HG02884 (cell line): ENCODE results near the gene RBMXL3.
"Not testable (repeated sequence)": the region's sequence is repeated elsewhere in the genome, so short reads cannot be mapped to it uniquely, and the experiment has no call there.

Experiments
- ATAC-seq: cut with Tn5 transposase; IDR thresholded peaks from one replicate; pipeline ENCODE4 v1.9.1; 2021; ENCODE audit warnings: mild to moderate bottlenecking, moderate library complexity; ENCODE audit not compliant: unreplicated experiment

Gene RBMXL3

DNA sequence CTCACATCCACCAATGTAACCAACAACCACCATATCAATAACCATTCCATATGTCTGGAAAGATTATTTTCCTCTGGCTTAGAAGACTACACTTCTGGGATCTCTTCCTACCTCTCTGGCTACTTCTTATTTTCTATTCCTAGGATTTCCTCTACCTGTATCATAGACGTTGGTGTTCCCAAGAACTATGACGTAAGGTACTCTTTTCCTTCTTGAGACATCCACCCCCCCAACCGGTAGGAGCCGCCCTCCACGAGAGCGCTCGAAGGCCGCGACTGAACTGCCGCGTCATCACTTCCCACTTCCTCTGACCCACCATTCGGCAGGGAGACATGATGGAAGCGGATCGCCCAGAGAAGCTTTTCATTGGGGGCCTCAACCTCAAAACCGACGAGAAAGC lies at the start of gene RBMXL3:
Gene RBMXL3 (plus strand): TSS at position 301 of the 400 bp plus-strand sequence. CDS start 32 bp downstream, at position 333.
- no peak for ATAC-seq

DNA sequence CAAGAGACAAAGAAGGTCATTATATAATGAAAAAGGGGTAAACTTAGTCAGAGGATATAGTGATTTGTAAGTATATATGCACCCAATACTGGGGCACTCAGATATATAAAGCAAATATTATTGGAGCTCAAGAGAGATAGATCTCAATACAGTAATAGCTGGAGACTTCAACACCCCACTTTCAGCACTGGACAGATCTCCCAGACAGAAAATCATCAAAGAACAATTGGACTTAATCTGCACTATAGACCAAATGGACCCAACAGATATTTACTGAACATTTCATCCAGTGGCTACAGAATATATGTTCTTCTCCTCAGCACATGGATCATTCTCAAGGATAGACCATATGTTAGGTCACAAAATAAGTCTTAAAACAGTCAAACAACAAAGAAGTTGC lies 47.2 kb upstream of the RBMXL3 start:
- no peak for ATAC-seq

DNA sequence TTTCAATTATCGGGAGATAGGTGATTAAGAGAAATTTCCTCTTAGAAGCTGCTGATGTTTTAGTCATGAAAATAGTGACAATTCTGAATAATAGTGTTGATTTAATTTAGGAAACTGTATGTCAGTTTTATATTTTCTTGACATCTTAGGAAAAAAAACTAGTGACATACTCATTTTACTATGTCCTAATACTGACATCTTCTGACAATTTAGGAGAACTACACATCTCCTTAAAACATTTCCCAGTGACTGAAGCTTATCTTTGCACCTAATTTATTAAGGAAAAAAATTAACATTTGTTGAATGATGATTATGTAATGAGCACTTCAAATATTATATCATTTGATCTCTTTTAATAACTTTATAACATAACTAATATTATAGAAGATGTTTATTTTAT lies 42.0 kb upstream of the RBMXL3 start:
- no peak for ATAC-seq

- no peak for ATAC-seq
These were observed 16.0 kb upstream of the RBMXL3 start for GRCh38 chrX:115173181-115173580.

GRCh38 chrX:115174548-115174947 lies 14.7 kb upstream of the RBMXL3 start:
- ATAC-seq, result no peak

DNA sequence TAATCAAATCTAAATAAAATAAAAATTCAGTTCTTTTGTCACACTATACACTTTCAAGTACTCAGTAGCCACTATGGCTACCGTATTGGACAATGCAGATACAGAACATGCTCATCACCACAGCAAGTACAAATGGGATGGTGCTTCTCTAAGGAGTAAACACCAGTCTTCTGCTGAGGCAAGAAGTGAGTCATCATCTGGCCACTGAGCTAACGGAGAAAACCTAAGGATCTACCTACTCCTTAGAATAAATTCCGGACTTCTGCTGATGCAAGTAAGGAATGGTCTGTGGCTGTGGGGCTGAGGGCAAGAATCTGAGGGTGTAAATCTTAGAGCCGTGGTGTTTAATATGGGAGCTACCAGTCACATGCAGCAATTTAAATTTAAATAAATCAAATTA lies 11.3 kb upstream of the RBMXL3 start:
- ATAC-seq, result no peak

DNA sequence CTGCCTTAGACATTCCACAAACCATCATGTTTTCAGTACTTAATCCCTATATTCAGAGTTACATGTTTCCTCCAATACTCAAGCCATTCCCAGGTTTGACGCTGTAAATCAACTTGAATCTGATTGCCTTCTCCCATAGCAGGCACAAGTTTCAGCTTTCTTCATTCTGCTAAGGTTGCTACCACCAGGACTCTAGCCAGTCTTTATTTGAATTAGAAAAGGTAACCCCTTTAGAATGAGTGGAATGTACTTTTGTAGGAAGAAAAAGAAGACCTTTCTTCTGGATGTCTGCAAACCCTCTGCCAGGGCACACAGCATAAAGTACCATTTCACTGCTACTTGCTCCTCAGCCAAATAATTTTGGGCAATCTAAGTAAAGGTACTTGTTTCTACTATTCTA lies 10.7 kb upstream of the RBMXL3 start:
- ATAC-seq, result no peak

- ATAC-seq, result no peak
These were observed 5.2 kb upstream of the RBMXL3 start for GRCh38 chrX:115183980-115184379.

DNA sequence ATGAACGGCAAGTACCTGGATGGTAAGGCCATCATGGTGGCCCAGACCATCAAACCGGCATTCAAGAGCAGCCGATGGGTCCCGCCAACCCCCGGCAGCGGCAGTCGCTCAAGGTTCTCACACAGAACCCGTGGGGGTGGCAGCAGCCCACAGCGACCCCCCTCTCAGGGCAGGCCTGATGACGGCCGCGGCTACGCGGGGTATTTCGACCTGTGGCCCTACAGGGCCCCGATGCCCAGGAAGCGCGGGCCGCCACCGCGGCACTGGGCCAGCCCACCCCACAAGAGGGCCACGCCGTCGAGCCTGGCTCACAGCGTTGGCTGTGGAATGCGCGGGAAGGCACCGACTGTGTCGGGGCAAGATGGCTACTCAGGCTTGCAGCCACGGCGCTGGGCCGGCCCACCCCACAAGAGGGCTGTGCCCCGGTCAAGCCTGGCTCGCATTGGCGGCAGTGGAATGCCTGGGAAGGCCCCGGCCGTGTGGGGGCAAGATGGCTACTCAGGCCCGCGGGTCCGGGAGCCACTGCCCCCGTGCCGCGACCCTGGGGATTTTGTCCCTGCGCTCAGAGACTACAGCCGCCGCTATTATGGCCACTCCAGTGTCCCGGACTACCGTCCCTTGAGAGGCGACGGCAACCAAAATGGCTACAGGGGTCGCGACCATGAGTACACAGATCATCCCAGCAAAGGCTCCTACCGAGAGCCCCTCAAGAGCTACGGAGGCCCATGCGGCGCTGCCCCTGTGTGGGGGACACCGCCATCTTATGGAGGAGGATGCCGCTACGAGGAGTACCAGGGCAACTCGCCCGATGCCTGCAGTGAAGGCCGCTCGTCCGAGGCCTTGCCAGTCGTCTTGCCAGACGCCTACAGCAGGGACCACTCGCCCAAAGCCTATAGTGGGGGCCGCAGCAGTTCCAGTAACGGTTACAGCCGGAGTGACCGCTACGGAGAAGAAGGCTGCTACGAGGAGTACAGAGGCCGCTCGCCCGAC lies 731 bp downstream of the RBMXL3 start:
- ATAC-seq, result no peak

DNA sequence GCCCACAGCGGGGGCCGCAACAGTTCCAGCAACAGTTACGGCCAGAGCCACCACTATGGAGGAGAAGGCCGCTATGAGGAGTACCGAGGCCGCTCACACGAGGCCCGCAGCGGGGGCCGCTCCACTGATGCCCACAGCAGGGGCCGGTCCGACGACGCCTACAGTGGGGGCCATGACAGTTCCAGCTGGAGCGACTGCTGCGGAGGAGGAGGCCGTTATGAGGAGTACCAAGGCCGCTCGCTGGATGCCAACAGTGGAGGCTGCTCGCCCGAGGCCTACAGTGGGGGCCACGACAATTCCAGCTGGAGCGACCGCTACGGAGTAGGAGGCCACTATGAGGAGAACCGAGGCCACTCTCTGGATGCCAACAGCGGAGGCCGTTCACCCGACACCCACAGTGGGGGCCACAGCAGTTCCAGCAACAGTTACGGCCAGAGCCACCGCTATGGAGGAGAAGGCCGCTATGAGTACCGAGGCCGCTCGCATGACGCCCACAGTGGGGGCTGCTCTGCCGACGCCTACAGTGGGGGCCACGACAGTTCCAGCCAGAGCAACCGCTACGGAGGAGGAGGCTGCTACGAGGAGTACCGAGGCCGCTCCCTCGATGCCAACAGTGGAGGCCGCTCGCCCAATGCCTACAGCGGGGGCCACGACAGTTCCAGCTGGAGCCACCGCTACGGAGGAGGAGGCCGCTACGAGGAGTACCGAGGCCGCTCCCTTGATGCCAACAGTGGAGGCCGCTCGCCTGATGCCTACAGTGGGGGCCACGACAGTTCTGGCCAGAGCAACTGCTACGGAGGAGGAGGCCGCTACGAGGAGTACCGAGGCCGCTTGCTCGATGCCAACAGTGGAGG lies 1.7 kb downstream of the RBMXL3 start:
- ATAC-seq, result no peak

DNA sequence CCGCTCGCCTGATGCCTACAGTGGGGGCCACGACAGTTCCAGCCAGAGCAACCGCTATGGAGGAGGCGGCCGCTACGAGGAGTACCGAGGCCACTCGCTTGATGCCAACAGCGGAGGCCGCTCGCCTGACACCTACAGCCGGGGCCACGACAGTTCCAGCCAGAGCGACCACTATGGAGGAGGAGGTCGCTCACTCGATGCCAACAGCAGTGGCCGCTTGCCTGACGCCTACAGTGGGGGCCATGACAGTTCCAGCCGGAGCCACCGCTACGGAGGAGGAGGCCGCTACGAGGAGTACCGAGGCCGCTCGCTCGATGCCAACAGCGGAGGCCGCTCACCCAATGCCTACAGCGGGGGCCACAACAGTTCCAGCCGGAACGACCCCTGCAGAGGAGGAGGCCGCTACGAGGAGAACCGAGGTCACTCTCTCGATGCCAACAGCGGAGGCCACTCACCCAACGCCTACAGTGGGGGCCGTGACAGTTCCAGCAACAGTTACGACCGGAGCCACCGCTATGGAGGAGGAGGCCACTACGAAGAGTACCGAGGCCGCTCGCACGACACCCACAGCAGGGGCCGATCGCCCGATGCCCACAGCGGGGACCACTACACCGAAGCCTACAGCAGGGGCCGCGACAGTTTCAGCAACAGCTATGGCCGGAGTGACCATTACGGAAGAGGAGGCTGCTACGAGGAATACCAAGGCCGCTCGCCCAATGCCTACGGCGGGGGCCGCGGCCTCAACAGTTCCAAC lies 2.5 kb downstream of the RBMXL3 start:
- no peak for ATAC-seq

DNA sequence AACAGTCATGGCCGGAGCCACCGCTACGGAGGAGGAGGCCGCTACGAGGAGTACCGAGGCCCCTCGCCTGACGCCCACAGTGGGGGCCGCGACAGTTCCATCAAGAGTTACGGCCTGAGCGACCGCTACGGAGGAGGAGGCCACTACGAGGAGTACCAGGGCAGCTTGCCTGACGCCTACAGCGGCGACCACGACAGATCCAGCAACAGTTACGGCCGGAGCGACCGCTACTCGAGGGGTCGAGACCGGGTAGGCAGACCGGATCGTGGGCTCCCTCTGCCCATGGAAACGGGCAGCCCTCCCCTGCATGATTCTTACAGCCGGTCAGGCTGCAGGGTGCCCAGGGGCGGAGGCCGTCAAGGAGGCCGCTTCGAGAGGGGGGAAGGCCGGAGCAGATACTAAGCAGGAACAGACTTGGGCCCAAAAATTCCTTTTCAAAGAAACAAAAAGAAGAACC lies 3.1 kb downstream of the RBMXL3 start:
- no peak for ATAC-seq

DNA sequence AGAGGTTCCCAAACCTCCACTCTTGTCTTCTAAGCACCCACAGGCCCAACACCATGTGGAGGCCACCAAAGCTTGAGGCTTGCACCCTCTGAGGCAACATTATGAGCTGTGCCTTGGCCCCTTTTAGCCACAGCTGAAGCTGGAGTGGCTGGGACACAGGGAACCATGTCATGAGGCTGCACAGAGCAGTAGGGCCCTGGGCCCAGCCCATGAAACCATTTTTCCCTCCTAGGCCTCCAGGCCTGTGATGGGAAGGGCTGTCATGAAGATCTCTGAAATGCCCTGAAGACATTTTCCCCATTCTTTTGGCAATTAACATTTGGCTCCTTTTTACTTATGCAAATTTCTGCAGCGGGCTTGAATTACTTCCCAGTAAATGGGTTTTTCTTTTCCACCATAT lies 14.8 kb downstream of the RBMXL3 start:
- no peak for ATAC-seq

- not testable (repeated sequence) for ATAC-seq
These were observed 20.3 kb downstream of the RBMXL3 start for GRCh38 chrX:115209547-115209946.

DNA sequence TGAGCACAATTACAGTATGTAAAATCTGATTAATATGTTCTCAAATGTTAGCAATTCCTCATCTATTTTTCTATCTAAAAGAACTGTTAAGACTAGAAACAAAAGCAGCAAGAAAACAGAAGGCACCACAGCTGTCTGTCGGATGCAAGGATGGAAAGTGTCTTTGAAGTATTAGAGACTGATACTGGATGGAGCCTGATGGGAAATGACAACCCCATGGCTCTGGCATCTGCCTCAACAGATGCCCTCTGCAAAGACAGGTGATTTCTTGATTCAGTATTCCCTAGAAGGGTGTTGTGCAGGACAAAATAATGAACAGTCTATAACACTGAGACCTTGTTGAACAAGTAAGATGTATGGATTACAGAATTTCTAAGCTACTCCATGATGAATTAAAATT lies 24.9 kb downstream of the RBMXL3 start:
- ATAC-seq, result no peak

DNA sequence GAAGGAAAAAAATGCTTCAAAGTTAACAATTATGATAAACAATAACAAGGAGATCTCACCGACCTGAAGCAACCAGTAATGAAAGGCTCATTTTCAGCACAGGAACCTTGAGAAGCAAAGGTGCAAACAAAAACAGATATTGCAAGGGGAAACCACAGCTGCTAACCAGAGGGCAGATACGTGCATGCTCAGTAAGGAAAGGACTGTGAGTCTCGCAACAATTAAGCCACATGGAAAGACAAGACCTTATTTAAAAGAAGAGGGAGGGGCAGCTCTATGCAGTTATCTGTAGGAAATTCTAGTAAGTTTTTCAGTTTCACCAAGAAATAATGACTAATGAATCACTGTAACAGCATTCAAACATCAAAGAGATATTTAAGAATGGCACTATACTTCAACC lies 25.4 kb downstream of the RBMXL3 start:
- ATAC-seq, result no peak

DNA sequence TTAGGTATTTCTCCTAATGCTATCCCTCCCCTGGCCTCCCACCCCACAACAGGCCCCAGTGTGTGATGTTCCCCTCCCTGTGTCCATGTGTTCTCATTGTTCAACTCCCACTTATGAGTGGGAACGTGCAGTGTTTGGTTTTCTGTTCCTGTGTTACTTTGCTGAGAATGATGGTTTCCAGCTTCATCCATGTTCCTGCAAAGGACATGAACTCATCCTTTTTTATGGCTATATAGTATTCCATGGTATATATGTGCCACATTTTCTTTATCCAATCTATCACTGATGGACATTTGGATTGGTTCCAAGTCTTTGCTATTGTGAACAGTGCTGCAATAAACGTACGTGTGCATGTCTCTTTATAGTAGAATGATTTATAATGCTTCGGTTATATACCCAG lies 28.1 kb downstream of the RBMXL3 start:
- not testable (repeated sequence) for ATAC-seq

DNA sequence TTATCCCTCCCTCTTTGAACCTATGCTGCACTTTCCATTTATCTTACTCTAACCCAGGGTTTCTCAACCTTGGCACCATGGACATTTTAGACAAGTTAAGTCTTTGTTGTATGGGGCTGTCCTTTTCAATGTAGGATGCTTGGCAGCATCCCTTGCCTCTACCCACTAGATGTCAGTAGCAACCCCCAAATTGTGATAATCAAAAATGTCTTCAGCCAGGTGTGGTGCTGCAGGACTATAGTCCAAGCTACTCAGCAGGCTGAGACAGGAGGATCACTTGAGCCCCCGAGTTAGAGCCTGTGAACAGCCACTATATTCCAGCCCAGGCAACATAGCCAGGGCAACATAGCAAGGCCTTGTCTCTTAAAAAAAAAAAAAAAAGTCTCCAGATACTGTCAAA lies 37.7 kb downstream of the RBMXL3 start:
- no peak for ATAC-seq

GRCh38 chrX:115229337-115230003 lies 40.3 kb downstream of the RBMXL3 start:
- no peak for ATAC-seq

DNA sequence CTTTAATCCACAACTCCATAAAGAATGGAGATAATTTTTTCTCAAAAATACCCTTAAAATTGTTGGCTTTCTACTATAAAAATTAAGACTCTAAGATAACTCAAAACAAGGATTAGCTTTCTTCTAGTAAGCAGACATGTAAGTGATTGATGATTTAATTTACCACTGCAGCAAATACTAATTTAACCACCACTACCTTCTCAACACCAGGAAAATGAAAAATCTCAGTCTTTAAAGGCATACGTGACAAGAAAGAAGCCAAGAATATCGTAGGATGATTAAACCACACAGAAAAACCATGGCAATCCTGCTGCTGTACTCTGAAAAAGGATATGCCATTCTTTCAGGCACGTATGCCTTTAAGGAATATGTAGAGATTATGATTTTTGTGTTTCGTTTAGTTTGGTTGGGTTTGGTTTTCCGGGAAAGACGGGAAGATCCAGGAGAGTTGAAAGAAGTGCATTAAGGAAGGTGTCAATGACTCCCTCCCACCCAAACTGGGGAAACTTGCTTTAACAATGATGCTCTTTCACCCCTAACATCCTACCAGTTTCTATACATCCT lies 43.8 kb downstream of the RBMXL3 start:
- ATAC-seq, result no peak
